ENCODE data around the gene CTH. TPM values are rescaled to one million over a fixed set of nuclear protein-coding genes. Genes with fewer than 3 reads are reported as not detected.

CTH gene
- total and polyA plus RNA-seq, 2 of the 4 experiments (the other 2 are of a cell fraction), result 2.7 to 3.0 TPM

DNA sequence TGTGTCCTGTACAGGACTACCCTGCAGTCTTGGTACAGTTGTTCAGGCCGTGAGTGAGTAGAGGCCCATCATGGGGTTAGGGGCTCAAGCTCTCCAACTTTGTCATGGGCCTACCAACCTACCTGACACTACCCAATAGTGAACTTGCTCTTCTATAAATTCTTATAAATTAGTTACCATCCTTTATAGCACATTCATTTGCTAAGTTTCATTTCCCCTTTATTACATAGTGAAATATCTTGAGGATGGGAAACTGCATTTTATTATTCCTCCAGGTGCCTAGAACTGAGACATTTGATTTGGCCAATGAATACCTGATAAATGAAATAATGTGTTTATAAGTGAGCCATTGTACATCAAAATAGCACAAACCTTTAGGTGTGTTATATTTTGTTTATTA is 9.1 kb upstream of the CTH start:
- H3K4me3 ChIP-seq (ENCODE audit: insufficient read depth, low read depth, low read length), result no peak overlapping the region
- dilution Hi-C loops (cut with HindIII; ENCODE audit: low sequenced_read_pairs, unreplicated experiment), result no loop called here
- 0 out of 2 replicates have a peak, but pooled peaks cover 2% of the 10 kb centered on the region for H3K27me3 ChIP-seq (ENCODE audit: control insufficient read depth, insufficient read depth, low read length)
- no peak overlapping the region for H3K18ac ChIP-seq (ENCODE audit: low read depth, low read length)
- in situ Hi-C loops (cut with MboI; ENCODE audit: low sequenced_read_pairs), result no loop called here
- no peak for DNase-seq
- H3K4me2 ChIP-seq (ENCODE audit: low read depth, low read length), result no peak overlapping the region
- H2BK20ac ChIP-seq (ENCODE audit: low read depth, low read length), result no peak overlapping the region
- no peak overlapping the region for H3K27ac ChIP-seq (ENCODE audit: insufficient read depth, low read length)
- H3K14ac ChIP-seq (replicated peaks; ENCODE audit: low read depth, low read length), result no peak overlapping the region
- no peaks in the 10 kb centered on the region for H3K4me1 ChIP-seq (ENCODE audit: control insufficient read depth, insufficient read depth, low read length)
- CTCF ChIA-PET, result interaction anchor here (0.5 to 0.9 kb wide), 2 partner anchors 11 to 166 kb away, joined by 4 read pairs; no protein-coding TSS in a partner anchor
- H3K9me1 ChIP-seq (ENCODE audit: insufficient read depth, low read length), result no peaks in the 10 kb centered on the region
- BruUV-seq (replicated peaks), result no TSS peak
- H3K79me1 ChIP-seq (ENCODE audit: low read depth in 1 of 2, low read length in 2 of 2), result no peaks in the 10 kb centered on the region
- no peak overlapping the region for H2BK120ac ChIP-seq (ENCODE audit: low read depth, low read length)
- no peak overlapping the region for H2BK5ac ChIP-seq (ENCODE audit: low read depth, low read length, poor library complexity, severe bottlenecking)
- no peak overlapping the region for H3K4ac ChIP-seq (ENCODE audit: low read depth, low read length)
- ATAC-seq (ENCODE audit: low read depth), result no peak
- no peak overlapping the region for H2AK9ac ChIP-seq (replicated peaks; ENCODE audit: low read depth, low read length, poor library complexity)
- H3K56ac ChIP-seq (ENCODE audit: extremely low read depth, insufficient read depth, low read length), result no peak overlapping the region
- no peak for TF ChIP-seq MAZ (IDR thresholded peaks at IDR 0.05; ENCODE audit: borderline replicate concordance, low read depth, low read length)
- no peak for TF ChIP-seq POLR2A (IDR thresholded peaks at IDR 0.05; ENCODE audit: low read depth, low read length)
- TF ChIP-seq, protein P1, sequence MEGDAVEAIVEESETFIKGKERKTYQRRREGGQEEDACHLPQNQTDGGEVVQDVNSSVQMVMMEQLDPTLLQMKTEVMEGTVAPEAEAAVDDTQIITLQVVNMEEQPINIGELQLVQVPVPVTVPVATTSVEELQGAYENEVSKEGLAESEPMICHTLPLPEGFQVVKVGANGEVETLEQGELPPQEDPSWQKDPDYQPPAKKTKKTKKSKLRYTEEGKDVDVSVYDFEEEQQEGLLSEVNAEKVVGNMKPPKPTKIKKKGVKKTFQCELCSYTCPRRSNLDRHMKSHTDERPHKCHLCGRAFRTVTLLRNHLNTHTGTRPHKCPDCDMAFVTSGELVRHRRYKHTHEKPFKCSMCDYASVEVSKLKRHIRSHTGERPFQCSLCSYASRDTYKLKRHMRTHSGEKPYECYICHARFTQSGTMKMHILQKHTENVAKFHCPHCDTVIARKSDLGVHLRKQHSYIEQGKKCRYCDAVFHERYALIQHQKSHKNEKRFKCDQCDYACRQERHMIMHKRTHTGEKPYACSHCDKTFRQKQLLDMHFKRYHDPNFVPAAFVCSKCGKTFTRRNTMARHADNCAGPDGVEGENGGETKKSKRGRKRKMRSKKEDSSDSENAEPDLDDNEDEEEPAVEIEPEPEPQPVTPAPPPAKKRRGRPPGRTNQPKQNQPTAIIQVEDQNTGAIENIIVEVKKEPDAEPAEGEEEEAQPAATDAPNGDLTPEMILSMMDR (conservative IDR thresholded peaks at IDR 0.05; ENCODE audit: low read depth, low read length), result no peak
- TF ChIP-seq, protein P2, sequence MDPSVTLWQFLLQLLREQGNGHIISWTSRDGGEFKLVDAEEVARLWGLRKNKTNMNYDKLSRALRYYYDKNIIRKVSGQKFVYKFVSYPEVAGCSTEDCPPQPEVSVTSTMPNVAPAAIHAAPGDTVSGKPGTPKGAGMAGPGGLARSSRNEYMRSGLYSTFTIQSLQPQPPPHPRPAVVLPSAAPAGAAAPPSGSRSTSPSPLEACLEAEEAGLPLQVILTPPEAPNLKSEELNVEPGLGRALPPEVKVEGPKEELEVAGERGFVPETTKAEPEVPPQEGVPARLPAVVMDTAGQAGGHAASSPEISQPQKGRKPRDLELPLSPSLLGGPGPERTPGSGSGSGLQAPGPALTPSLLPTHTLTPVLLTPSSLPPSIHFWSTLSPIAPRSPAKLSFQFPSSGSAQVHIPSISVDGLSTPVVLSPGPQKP (IDR thresholded peaks at IDR 0.05; ENCODE audit: borderline replicate concordance, low read depth, low read length), result no peak
- TF ChIP-seq FOS (IDR thresholded peaks at IDR 0.05; ENCODE audit: low read depth, low read length), result no peak
- TF ChIP-seq CEBPB (IDR thresholded peaks at IDR 0.05; ENCODE audit: low read depth, low read length), result no peak
- TF ChIP-seq RCOR1 (IDR thresholded peaks at IDR 0.05; ENCODE audit: insufficient replicate concordance, low read length), result no peak
- no peak for TF ChIP-seq RFX5 (IDR thresholded peaks at IDR 0.05; ENCODE audit: low read depth, low read length)
- TF ChIP-seq, protein P3, sequence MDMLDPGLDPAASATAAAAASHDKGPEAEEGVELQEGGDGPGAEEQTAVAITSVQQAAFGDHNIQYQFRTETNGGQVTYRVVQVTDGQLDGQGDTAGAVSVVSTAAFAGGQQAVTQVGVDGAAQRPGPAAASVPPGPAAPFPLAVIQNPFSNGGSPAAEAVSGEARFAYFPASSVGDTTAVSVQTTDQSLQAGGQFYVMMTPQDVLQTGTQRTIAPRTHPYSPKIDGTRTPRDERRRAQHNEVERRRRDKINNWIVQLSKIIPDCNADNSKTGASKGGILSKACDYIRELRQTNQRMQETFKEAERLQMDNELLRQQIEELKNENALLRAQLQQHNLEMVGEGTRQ (IDR thresholded peaks at IDR 0.05; ENCODE audit: low read depth, low read length), result no peak
- H2AK5ac ChIP-seq (ENCODE audit: low read depth, low read length), result no peak overlapping the region
- no peaks in the 10 kb centered on the region for H3K9me3 ChIP-seq (ENCODE audit: control insufficient read depth, insufficient read depth, low read length)
- H2AFZ ChIP-seq (replicated peaks; ENCODE audit: low read length, poor library complexity), result no peak overlapping the region
- intact Hi-C loops (cut with micrococcal nuclease), result no loop called here
- H4K20me1 ChIP-seq (ENCODE audit: insufficient read depth, low read length), result no peaks in the 10 kb centered on the region
- H4K5ac ChIP-seq (ENCODE audit: low read depth, low read length), result no peak overlapping the region
- no peak overlapping the region for H4K91ac ChIP-seq (ENCODE audit: insufficient read depth, low read depth, low read length)
- no CpG with 5 or more reads among the region's 1 CpG for WGBS, 2 experiments (ENCODE audit: extremely low coverage in 2 of 2, insufficient read length in 1 of 2)
- no peaks in the 10 kb centered on the region for H3K36me3 ChIP-seq (ENCODE audit: control insufficient read depth, insufficient read depth, low read length)
- no peak overlapping the region for H2BK15ac ChIP-seq (ENCODE audit: low read depth, low read length)
- no peak overlapping the region for H4K8ac ChIP-seq (ENCODE audit: low read depth in 2 of 2, low read length in 2 of 2)
- H3K23ac ChIP-seq (ENCODE audit: low read depth, low read length), result no peak overlapping the region
- POLR2A ChIA-PET (ENCODE audit: unreplicated experiment), result no interaction called here
- no peak overlapping the region for H3K9ac ChIP-seq (ENCODE audit: low read depth, low read length)
